Muscle layer of colon (tissue), 2 donors: ENCODE results near the gene GNG7.
A peak's percentile ranks its signal among the peaks of the same experiment; 100 is the strongest.

Experiments used
- H3K27ac ChIP-seq: one replicate; pipeline ENCODE4 v1.7.0; 2013; ENCODE audit warnings: low read depth, mild to moderate bottlenecking, low read length, moderate library complexity
- H3K27me3 ChIP-seq, 2 donors: one replicate each; pipeline ENCODE4 v1.7.0; 2013; ENCODE audit warnings: low read length in 2 of 2, mild to moderate bottlenecking in 2 of 2; ENCODE audit not compliant: insufficient read depth in 2 of 2, control insufficient read depth in 1 of 2
- H3K36me3 ChIP-seq: one replicate; pipeline ENCODE4 v1.7.0; 2013; ENCODE audit warnings: mild to moderate bottlenecking, low read length; ENCODE audit not compliant: insufficient read depth
- H3K4me1 ChIP-seq: one replicate; pipeline ENCODE4 v1.7.0; 2013; ENCODE audit warnings: mild to moderate bottlenecking, low read length; ENCODE audit not compliant: insufficient read depth
- H3K4me3 ChIP-seq, 2 donors: one replicate each; pipeline ENCODE4 v1.7.0; 2013; ENCODE audit warnings: low read length in 2 of 2, low read depth in 1 of 2, mild to moderate bottlenecking in 1 of 2, moderate library complexity in 1 of 2
- H3K9ac ChIP-seq: one replicate; pipeline ENCODE4 v1.7.0; 2013; ENCODE audit warnings: low read length
- H3K9me3 ChIP-seq: one replicate; pipeline ENCODE4 v1.7.0; 2013; ENCODE audit warnings: mild to moderate bottlenecking, low read length
- donor health status: abdominal sarcoma.
- donor health status: Adenocarcinoma of cecum.

The GNG7 gene

GRCh38 chr19:2461751-2462634, 240.5 kb downstream of the GNG7 start:
- H3K9ac ChIP-seq = no peak overlapping the region
- no peaks in the 10 kb centered on the region for H3K9me3 ChIP-seq
- H3K36me3 ChIP-seq = no peaks in the 10 kb centered on the region
- peak overlapping the region; percentile 59 to 61 for H3K4me3 ChIP-seq
- no peaks in the 10 kb centered on the region for H3K27me3 ChIP-seq
- H3K4me1 ChIP-seq = peaks cover 4% of the 10 kb centered on the region
- no peak overlapping the region for H3K27ac ChIP-seq
